GM18867 (cell line): ENCODE measurements around the gene GTF2E1.

Experiments used
- ATAC-seq: cut with Tn5 transposase; IDR thresholded peaks from one replicate; pipeline ENCODE4 v1.9.1; 2021; ENCODE audit warnings: mild to moderate bottlenecking, moderate library complexity; ENCODE audit not compliant: unreplicated experiment

GTF2E1 gene

DNA sequence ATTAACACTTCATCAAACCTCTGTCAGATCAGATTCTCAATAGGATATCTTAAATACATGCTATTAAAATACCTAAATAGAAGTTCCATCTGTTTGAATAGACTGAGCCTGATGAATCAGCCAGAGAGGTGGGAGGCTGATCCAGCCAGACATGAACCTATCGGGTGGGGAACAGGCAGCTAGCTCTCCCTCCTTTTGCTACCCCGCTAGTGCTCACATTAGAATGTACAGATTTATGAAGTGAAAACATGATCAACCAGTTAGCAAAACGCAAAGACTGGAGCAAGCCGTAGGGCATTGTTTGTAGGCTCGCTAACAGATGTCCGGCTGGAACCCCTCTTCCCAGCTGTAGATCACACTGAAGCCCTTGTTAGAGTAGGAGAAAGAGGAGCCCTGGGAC is 54.4 kb downstream of the GTF2E1 start:
- no peak for ATAC-seq

DNA sequence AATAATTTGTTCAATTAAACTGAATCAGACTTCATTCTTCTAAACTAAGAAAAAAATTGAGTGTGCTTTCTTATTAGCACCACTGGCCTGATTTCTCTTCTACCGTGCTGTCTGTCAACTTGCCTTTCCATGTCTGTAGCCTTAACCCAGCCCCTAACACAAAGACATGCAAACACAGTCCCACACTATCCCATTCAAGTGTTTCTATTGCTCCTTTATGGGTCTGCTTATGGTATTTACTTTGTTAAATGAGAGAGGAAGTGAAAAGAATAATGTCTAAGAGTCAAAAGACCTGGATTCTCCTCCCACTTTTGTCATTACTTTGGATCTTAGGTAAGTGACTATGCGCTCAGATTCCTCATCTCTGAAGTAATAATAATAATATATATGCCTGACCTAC is 55.3 kb downstream of the GTF2E1 start:
- no peak for ATAC-seq

DNA sequence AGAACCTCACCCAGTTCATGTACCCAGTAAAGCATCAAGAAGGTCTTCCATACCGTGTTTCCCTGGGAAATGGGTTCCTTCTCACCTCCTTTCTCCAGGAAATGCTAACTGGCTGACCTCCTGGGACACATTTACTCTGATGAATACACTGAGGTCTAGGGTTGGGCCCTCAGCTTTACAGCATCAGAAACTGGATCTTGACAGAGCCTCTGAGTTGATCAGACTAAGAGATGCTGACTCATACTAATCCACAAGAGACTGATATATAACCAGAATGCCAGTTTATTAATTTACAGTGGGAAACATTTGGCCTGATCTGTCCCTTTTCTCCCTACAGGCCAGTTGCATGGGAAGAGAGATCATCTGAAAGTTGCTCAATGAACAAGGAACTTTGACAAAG is 55.8 kb downstream of the GTF2E1 start:
- no peak for ATAC-seq

DNA sequence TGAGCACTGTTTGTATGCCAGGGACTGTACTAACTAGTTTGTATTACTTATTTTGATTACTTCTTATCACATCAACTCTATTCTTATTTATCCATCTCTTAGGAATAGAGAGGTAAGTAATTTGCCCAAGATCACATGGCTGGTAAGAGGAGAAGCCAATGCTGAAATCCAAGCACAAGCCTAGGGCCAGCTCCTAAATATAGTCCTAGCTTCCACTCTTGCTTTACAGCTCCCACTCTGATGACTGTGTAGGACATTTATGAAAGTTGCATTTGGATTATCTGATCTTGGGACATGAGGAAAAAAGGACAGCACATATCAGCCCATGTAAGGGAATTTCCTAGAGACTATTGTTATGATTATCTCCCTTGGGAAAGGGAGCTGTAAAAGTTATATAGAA is 58.1 kb downstream of the GTF2E1 start:
- ATAC-seq: no peak

DNA sequence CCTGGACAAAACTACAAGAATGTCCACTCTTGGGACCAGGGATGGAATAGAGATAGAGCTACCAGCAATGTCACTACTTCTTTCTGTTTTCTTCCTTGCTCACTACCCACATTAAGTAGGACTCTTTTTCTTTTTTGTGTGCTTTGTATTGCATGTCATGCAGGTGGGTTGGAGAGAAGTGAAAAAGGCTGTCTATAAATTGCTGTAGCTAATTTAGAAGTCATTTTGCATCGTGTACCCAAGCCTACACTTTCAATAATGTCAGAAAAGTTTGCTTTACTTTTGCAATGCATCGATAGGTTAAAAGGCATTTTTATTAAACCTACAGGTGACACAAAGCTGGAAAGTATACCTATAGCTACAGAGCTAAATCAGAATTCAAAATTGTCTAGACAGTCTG is 58.9 kb downstream of the GTF2E1 start:
- peak; percentile 77 for ATAC-seq

DNA sequence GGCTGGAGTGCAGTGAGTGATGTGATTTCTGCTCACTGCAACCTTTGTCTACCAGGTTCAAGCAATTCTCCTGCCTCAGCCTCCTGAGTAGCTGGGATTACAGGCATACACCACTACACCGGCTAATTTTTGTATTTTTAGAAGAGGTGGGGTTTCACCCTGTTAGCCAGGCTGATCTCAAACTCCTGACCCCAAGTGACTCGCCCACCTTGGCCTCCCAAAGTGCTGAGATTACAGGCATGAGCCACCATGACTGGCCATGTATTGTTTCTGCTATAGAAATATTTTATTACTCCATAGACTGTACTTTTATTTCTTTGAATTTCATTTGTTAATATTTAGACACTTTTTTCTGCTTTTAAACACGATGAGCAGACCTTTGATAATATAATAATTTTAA is 60.4 kb downstream of the GTF2E1 start:
- no peak for ATAC-seq

DNA sequence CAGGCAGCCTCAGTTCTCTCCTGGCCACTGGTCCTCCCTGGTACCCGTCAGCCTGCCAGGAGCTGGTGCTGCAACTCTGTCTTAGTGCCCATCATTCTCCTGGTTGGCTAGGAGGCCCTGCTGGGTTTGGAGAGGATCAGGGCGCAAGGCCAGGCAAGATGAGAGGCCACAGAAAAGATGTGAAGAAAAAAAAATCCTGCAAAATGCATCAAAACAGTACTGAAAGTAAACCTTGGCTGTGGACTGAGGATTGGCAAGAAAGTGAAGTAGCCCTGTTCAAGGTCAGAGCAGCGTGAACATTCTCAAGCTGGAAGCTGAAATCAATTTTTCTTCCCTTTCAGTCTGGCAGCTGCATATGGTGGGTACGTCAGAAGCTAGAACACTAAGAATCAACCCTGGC is 74.2 kb downstream of the GTF2E1 start:
- no peak for ATAC-seq

DNA sequence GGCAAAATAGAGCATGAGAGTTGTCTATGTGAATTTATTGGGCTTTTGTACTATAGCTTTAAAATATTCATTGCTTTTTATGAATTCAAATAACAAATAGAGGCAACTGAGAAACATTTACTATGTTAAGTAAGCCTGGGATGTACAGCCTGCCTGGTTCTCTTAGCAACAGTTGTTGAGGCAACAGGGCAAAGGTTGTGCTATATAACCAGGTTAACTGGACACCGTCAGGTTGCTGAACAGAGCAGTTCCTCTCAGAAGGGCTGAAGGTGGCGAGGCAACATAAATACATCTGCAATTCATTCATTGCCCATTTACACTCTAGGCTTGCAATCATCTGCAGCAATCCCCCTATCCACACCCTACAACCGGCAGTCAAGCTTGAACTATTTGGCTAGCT is 78.2 kb downstream of the GTF2E1 start:
- ATAC-seq: no peak

DNA sequence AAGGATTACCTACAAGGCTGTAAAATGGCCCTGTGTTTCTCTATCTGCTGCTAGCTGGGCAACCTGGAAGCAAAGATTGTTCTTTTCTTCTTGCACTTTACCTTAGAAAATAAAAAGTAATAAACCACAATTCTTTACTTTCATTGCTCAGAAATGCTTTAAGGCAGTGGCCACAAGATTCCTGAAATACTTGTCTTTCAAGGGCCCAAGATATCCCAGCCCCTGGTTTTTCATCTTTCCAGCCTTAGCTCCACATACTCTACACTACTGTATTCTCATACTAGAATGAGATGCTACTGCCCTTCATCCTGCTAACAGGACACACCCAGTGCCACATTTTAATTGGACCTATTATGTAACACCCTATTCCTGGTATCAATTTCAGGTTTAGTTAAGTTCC is 78.9 kb downstream of the GTF2E1 start:
- ATAC-seq: no peak

DNA sequence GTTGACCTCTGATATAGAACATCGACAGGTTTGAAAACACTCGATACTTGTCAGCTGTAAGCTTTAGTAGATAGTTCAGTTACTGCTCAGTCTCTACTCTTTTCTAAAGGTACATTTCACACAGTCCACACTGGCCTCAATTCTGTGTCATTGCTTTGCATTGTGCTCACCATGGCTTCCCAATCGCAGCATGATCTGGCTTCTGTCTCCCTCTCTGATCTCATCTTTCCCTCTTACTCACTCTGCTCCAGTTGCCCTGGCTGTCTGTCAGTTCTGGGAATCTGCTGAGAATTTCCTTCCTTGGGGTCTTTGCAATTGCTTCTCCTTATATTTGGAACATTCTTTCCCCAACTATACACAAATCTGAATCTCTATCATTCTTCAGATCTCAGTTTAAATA is 80.6 kb downstream of the GTF2E1 start:
- no peak for ATAC-seq

DNA sequence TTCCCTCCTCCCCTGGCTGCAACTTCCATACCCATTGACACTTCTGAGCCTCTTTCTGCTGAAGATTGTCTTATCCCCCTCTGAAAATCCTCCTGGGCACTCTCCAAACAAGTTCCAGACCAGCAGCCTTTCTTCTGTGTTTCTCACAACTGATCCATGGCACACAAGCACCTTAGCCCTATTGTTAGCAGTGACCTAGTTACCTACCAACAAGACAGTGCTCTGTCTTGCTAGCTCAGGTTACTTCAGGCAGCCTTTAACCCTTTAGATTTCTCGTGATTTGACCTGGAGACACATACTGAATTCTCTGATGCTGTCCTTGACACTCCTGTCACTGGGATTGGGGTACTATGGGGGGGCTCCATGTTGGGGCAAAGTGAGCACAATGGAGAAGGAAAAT is 82.1 kb downstream of the GTF2E1 start:
- no peak for ATAC-seq

DNA sequence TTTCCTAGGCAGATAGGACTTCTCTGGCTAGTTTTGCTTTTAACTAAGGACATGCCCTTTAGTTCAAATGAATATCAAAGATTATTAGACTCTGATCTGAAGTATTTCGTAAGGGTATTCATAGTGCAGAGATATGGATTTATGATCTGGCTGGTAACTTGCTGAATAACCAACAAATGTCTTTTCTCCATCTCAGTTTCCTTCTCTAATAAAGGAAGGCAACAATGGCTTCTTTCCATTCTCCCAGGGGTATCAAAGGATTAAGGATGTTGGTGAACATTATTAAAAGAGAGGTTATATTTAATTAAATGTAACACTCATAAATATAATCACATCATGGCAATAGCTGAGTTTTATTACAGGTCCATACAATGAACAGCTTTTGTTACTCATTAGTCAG is 86.3 kb downstream of the GTF2E1 start:
- no peak for ATAC-seq

DNA sequence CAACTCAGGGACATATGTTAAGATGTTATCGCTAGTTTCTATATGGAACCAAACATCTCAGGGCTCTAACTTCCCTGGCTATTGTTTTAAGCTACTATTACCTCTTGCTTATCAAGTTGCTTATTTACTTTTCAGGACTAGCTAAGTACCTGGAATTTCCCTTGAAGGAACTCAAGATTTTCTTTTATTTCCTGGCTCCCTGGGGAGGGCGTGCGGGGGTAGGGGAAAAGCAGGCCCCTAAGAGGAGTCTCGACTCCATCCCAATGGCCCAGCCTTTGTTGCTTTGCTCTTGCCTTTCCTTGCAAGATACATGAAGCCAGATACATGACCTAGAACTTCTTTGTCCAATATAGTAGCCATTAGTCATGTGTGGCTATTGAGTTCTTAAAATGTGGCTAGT is 88.5 kb downstream of the GTF2E1 start:
- no peak for ATAC-seq
